Measurements from ENCODE around the gene ATR. TPM values are rescaled to one million over a fixed set of nuclear protein-coding genes. Genes with fewer than 3 reads are reported as not detected.
"Not testable (repeated sequence)": the region's sequence is repeated elsewhere in the genome, so short reads cannot be mapped to it uniquely, and the experiment has no call there.

The ATR gene
- polyA plus RNA-seq, 3 donors, result 22.9 to 35.6 (median 29.8) TPM

DNA sequence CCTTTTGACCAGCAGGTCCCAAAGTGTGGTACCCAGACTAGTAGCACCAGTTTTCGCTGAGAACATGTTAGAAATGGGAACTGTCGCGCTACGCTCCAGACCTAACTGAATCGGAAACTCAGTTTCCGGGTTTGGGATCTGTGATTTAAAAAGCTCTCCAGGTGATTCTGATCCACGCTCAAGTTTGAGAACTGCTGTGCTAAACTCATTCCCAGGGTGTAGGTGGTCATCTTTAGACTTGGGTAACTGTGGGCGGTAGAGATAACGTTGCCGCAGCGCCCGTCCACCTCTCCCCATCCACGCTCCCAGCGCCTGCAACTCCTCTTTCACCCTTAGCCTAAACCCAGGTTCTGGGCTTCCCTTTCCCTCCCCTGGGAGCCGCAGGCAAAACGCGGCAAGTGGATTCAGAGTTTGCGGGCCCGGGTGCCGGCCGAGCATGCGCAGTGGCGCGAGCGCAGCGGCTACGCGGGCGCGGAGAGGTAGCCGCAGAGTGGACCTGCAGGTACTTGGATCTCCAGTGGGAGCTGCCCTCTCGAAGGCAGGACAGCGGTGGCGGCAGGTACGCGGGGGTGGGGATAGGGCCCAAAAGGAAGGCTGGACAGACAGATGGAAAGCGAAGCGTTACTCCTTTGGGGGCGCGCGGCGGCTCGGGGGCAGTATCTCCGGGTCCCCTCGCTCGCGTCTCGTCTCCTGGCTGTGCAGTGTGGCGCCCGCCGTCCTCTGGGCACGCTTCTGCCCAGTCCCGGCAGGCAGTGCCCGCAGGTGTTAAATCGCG, 17.6 kb upstream of the ATR start, which contains the start of gene PLS1:
TSS of gene PLS1 (plus strand) at position 443 of the 775 bp plus-strand sequence. CDS start 67,845 bp downstream, outside the sequence.
- DNase-seq, result peak; percentile 90

- DNase-seq, result peak; percentile 49
These were observed 17.0 kb upstream of the ATR start for GRCh38 chr3:142595581-142595950.

- no peak for DNase-seq
These were observed 16.6 kb upstream of the ATR start for GRCh38 chr3:142595141-142595540.

DNA sequence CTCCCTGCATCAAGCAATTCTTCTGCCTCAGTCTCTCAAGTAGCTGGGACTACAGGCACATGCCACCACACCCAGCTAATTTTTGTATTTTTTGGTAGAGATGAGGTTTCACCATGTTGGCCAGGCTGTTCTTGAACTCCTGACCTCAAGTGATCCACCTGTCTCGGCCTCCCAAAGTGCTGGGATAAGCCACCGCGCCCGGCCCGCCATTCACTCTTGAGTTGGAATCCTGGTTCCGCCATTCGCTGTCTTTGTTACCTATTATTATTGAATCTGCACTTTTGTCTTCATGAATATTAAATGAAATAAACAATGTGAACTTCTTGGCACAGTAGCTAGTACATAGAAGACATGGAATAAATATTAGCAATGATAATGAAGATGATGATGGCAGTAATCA, 13.7 kb upstream of the ATR start:
- DNase-seq, result not testable (repeated sequence)

DNA sequence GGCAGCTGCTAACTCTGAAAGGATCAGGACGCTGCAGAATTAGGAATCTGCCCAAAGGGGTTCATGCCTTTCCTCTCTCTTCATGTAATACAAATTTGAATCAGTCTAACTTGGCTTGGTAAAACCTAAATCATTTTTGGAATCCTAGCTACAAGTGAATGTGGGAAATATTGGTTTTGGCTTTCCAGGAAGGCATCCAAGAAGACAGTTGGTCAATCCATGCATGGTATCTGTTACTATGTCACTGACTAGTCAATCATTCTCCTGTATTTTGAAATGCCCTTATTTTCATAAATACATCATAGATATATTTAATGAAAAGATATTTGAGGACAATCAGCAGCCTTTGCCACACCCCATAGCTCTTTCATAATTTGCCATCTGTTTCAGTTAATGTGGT, 10.2 kb upstream of the ATR start:
- DNase-seq, result no peak

DNA sequence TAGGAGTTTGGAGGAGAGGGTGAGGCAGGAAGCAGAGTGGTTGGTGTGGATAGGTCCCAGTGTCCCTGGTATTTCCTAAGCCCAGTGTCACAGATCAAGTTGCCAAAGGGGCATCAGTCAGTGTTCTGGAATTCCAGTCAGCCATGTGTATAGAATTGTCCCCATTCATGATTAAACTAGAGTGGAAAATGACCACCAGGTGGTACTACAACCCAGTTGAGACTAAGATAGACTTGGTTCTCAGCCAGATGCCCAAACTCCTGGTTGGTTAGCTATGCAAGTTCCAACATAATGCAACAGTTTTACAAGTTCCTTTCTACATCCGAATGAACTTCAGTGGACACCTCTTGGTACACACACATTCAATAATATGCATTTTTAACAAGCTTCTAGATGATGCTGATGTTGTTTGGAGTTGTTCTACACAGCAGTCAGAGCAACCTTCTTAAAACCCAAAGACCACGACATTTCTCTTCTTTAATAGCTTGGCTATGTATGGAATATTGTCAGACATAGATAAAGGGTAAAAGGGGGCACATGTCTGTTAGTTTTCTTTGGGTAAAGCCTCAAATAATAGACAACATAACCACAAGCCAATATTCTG, 8.4 kb upstream of the ATR start:
- DNase-seq, result peak; percentile 70

DNA sequence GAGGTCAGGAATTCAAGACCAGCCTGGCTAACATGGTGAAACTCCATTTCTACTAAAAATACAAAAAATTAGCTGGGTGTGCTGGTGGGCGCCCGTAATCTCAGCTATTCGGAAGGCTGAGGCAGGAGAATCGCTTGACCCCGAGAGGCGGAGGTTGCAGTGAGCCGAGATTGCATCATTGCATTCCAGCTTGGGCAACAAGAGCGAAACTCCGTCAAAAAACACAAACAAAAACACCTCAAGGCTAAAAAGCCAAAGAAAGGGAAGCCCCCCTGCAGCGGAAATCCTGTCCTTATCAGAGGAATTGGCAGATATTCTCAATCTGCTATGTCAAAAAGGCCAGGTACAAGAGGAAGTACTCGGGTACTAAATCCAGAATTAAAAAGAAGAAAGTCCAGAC, 2.5 kb upstream of the ATR start:
- not testable (repeated sequence) for DNase-seq

DNA sequence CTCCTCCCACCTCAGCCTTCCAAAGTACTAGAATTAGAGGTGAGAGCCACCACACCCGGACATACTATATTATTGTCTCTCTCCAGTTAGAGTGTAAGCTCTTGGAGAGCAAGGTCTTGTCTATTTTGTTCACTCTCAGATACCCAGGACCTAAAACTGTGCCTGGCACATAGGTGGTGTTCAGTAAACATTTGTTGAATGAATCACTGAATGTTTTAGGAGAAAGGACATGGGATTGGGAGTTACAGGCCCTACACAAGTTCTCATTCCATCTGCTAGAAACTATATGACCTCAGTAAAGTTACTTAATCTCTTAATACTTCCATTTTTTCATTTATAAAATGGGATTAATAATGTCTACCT, 1.5 kb upstream of the ATR start:
- DNase-seq, result no peak

DNA sequence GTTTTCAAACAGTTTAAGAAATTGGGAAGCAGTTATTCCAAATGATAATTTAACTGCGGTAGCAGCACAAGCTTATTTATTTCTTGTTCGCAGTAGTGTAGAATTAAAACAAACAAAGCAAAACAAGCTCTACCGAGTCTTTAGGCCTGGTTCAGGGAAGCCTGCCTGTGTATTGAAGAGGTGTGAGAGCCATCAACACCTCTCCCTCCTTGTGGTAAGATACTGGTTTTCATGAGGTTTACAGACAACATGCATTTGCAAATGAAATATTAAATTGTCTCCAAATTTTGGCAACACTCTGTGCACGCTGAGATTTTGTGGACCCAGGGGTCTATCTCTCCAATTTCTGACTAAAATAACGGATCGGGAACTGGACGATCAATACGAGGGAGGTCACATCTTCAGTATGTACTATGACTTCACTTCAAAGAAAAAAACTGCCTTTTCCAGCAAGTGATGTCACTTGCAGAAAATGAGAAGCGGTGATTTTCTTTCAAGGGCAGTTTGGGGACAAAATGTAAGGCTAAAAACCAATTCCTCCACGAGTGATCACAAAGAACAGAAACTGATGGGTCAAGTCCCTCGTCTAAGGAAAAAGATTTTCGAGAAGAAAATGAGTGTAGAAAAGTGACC, 721 bp downstream of the ATR start:
- DNase-seq, result no peak

DNA sequence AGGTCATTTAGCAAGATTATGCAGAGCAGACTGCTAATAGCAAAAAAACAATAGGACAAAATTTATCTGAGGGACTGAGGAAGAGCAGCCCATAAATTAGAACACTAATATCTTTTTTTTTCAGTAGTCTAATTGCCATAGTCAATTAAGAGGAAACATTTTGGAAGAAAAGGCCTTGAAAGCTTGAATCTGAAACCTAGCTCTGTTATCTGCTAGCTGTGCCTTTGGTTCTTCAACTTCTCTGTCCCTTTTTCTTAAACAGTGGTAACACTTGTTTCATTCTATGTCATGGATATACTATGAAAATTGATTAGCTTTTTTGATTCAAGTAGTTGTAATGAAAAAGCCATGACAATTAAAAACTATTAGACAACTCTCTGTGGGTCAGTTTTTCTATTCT, 1.7 kb downstream of the ATR start:
- no peak for DNase-seq

- no peak for DNase-seq
These were observed 3.9 kb downstream of the ATR start for GRCh38 chr3:142574665-142575064.

DNA sequence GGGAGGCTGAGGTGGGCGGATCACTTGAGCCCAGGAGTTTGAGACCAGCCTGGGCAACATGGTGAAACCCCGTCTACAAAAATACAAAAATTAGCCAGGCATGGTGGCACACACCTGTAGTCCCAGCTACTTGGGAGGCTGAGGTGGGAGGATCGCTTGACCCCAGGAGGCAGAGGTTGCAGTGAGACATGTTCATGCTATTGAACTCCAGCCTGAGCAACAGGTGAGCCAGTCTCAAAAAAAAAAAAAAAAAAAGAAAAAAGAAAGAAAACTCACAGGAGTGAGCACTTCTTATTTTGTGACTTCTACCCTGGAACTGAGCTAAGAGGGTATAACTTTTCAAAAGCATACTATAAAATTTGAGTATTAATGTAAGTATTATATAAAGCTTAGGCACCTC, 4.3 kb downstream of the ATR start:
- not testable (repeated sequence) for DNase-seq

- DNase-seq, result not testable (repeated sequence)
These were observed 9.1 kb downstream of the ATR start for GRCh38 chr3:142569422-142569821.

GRCh38 chr3:142568393-142569017, 10.0 kb downstream of the ATR start:
- DNase-seq, result no peak

DNA sequence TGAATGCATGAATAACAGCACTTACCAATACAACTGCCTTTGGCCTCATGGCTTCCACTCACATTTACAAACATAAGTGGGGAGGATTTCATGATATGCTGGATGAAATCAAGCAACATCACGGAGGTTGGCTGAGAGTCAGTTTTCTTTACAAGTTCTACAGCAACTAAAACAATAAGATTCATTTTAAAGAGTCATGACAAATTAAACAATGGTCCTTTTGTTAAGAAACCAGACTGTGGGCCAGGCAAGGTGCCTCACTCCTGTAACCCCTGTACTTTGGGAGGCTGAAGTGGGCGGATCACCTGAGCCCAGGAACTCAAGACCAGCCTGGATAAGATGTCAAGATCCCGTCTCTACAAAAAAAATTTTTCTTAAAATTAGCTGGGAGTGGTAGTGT, 12.4 kb downstream of the ATR start:
- DNase-seq, result no peak

DNA sequence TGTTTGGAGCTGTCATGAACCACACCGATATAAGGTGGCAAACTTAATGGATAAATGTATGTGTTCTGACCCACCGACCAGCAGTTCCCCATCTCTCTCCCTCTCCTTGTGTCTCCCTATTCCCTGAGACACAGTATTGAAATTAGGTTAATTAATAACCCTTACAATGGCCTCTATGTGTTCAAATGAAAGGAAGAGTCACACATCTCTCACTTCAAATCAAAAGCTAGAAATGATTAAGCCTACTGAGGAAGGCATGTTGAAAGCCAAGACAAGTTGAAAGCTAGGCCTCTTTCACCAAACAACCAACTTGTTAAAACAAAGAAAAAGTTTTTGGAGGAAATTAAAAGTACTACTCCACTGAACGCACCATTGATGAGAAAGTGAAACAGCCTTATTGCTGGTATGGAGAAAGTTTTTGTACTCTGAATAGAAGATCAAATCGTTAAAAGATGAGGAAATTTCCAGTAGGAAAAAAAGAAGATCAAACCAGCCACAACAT, 15.0 kb downstream of the ATR start:
- no peak for DNase-seq

DNA sequence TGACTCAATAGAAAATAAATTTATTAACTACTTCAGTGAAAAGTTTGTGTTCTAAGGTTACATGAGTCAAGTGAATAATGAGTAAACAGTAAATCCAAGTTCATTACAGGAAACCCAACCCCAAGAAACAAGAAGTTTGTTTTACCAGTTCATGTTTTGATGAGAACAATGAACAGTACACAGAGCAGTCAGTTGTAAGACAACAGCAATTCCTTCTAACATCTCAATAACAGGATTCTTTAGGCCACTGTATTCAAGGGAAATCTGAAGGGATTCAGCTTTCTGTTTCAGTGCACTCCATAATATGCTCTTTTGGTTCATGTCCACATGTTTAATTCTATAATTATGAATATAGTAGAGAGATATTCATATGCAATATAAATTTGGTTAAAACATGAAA, 18.4 kb downstream of the ATR start:
- no peak for DNase-seq

DNA sequence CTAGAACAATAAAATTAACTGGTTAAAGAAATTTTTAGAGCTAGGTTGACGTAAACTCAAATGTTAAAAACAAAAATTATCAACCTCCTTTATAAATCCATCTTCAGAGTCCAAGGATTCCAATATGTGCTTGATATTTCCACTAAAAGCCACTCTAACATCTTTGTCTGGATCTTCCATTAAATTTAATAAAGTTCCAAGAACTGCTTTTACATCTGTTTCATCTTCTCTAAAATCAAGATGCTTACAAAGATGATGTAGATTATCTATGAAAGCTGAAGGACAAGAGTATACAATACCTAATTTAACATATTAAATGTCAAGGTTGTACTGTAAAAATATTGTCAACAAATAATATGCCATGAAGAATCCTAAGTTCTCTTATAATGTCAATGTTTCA, 24.8 kb downstream of the ATR start:
- DNase-seq, result no peak

GRCh38 chr3:142552579-142552978, 26.0 kb downstream of the ATR start:
- not testable (repeated sequence) for DNase-seq

DNA sequence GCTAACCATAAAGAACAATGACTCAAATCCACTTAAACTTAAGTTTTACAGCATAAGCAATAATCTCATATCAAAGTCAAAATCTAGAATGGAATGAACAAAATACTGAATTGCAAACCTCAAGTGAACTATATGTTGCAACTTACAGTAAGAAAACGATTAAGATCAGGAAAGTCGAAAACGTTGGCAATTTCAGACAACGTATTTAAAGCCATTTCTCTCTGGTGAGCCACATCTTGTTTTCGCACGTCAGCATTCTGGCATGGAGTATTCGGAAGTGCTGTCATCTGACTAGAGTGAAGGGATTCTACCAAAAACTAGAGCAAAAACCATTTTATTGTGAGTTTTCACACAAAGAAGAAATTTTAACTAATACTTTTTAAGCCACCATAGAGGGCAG, 28.5 kb downstream of the ATR start:
- DNase-seq, result no peak

DNA sequence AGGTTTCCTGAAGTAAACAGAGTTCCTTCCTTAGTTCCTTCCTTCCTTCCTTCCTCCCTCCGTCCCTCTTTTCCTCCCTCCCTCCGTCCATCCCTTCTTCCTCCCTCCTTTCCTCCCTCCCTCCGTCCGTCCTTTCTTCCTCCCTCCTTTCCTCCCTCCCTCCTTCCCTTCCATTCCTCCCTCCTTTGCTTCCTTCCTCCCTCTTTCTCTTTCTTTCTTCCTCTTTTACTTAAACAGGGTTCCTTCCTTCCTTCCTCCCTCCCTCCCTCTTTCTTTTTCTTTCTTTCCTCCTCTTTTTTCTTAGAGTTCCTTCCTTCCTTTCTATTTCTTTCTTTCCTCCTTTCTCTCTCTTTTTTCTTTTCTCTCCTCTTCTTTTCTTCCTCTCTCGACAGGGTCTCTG, 35.2 kb downstream of the ATR start:
- no peak for DNase-seq

- no peak for DNase-seq
These were observed 36.5 kb downstream of the ATR start for GRCh38 chr3:142542054-142542453.

DNA sequence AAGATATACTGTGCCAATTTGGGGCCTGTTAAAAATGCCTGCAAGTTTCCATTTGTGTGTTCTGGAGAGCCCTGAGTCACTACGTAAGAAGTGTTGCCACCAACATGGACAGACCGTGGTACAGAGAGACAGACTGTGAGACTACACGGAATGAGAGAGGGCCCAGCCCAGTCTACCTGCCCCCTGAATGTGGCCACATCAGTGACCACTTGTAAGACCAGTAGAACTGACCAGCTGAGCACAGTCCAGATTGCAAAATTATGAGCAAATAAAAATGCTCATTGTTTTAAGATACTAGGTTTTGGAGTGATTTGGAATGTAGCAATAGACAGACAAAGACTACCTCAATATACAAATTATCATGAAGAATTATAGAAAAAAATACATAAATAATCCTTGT, 42.0 kb downstream of the ATR start:
- DNase-seq, result no peak
